ENCODE measurements around the gene QSOX2. TPM values are rescaled to one million over a fixed set of nuclear protein-coding genes. Genes with fewer than 3 reads are reported as not detected.

Gene QSOX2
- total RNA-seq, 1 experiment from 2014 or later = 34.6 TPM

DNA sequence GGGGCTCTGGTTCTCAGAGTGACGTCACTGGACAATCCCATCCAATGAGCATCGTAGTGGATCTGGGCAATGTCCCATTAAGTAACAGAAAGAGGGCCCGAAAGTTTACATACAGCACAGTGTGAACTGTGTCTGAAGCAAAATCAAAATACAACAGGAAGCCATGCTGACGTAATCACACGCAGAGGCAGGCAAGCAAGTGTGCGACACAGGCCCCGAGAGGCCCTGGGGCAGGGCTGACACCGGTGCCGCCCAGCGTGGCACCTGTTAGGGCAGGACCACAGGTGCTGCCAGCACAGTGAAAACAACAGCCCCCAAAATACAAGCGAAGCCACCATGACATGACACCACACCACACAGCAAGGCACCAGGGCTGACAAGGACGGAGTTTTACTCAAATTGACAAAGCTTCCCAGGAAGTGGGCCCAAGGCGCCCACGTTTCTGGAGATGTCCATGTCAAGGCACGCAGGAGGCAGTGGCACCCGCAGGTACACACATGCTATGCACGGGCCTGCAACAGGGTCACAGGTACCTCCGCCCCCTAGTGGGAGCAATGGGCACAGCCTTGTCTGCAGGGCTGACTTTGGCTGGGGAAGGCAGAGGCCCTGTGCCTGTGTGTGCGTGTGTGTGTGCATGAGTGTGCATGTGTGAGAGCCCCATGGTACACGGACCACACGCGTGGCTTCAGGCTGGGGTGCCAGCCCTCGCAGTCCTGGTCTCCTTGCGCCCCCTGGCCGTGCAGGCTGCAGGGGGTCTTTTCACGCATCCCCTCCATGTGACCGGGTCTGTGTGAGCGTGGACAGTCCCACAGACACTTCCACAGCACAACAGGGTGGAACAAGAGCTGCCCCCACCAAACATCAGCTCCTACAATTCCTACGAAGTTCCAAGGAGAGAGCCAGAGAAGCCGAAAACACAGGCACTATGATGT lies 19.6 kb downstream of the QSOX2 start:
- ChIA-PET CTCF (interaction anchor here (1.2 kb wide), 1 partner anchor 56 kb away, joined by 3 read pairs; no protein-coding TSS in a partner anchor), POLR2A (no interaction called here), RAD21 (ENCODE audit: low non-redundant PET in 1 of 2, low total read pairs in 2 of 2, uncharacterized antibody in 2 of 2, unreplicated experiment in 2 of 2) (no interaction called here)
- H3K9ac ChIP-seq (ENCODE audit: low read length) = no peak overlapping the region
- no TSS peak for BruUV-seq (replicated peaks)
- ATAC-seq (peak; percentile 85), DNase-seq (ENCODE audit: low read depth, low spot score) (peak; percentile 46)
- H3K4me1 ChIP-seq (ENCODE audit: control insufficient read depth in 1 of 2, insufficient read depth in 2 of 2, low read length in 2 of 2) = peaks cover 19 to 54% of the 10 kb centered on the region in 2 experiments
- no peaks in the 10 kb centered on the region for H3K9me2 ChIP-seq (ENCODE audit: insufficient read depth)
- no peak overlapping the region for H2AFZ ChIP-seq (ENCODE audit: low read depth, low read length, poor library complexity, severe bottlenecking)
- no peaks in the 10 kb centered on the region for H3K27me3 ChIP-seq (ENCODE audit: insufficient read depth, low read length)
- H3K36me3 ChIP-seq (ENCODE audit: control insufficient read depth in 1 of 2, insufficient read depth in 2 of 2, low read length in 2 of 2) = peaks cover 3 to 51% of the 10 kb centered on the region in 2 experiments; a peak in 3 of 4 replicates
- no peak overlapping the region for H3K27ac ChIP-seq (ENCODE audit: low read depth, low read length)
- H3K9me3 ChIP-seq (ENCODE audit: control insufficient read depth in 1 of 2, insufficient read depth in 1 of 2, low read depth in 1 of 2, low read length in 2 of 2) = no peaks in the 10 kb centered on the region
- H3K4me3 ChIP-seq (replicated peaks in 1 of 2; ENCODE audit: low read depth in 1 of 2, low read length in 2 of 2) = no peak overlapping the region
- intact Hi-C loops (cut with micrococcal nuclease) = loop anchor here (2.0 to 10.0 kb wide), 3 partner anchors 55 to 261 kb away; partner anchors contain the start of gene UBAC1
- peaks cover 100% of the 10 kb centered on the region for H3K79me2 ChIP-seq (ENCODE audit: insufficient read depth, low read length)
- no peak for TF ChIP-seq ZFX (IDR thresholded peaks at IDR 0.05)
- no peak for TF ChIP-seq CBX3 (IDR thresholded peaks at IDR 0.05; ENCODE audit: low read depth)
- no peak for TF ChIP-seq YY1 (IDR thresholded peaks at IDR 0.05; ENCODE audit: extremely low read depth, insufficient replicate concordance, low read depth, low read length)
- TF ChIP-seq FOSL1 (IDR thresholded peaks at IDR 0.05; ENCODE audit: low read depth) = no peak
- TF ChIP-seq POLR2A (IDR thresholded peaks at IDR 0.05; ENCODE audit: borderline replicate concordance, extremely low read depth, insufficient read depth, insufficient read length) = no peak
- TF ChIP-seq EZH2phosphoT487 (IDR thresholded peaks at IDR 0.05; ENCODE audit: borderline replicate concordance) = no peak
- TF ChIP-seq ZNF274 (IDR thresholded peaks at IDR 0.05; ENCODE audit: low read depth, low read length) = no peak
- peak; percentile 58 for TF ChIP-seq RAD21 (IDR thresholded peaks at IDR 0.05; ENCODE audit: low read depth)
- TF ChIP-seq, protein P1, sequence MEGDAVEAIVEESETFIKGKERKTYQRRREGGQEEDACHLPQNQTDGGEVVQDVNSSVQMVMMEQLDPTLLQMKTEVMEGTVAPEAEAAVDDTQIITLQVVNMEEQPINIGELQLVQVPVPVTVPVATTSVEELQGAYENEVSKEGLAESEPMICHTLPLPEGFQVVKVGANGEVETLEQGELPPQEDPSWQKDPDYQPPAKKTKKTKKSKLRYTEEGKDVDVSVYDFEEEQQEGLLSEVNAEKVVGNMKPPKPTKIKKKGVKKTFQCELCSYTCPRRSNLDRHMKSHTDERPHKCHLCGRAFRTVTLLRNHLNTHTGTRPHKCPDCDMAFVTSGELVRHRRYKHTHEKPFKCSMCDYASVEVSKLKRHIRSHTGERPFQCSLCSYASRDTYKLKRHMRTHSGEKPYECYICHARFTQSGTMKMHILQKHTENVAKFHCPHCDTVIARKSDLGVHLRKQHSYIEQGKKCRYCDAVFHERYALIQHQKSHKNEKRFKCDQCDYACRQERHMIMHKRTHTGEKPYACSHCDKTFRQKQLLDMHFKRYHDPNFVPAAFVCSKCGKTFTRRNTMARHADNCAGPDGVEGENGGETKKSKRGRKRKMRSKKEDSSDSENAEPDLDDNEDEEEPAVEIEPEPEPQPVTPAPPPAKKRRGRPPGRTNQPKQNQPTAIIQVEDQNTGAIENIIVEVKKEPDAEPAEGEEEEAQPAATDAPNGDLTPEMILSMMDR (IDR thresholded peaks at IDR 0.05 in 2 of 3, conservative IDR thresholded peaks at IDR 0.05 in 1 of 3; ENCODE audit: borderline replicate concordance in 1 of 3, insufficient read depth in 1 of 3, low read depth in 2 of 3, low read length in 2 of 3) = peak; percentile 69 to 96 (median 89); a peak in 5 of 6 replicates
- no peak for TF ChIP-seq SP1 (IDR thresholded peaks at IDR 0.05; ENCODE audit: low read depth)
- H4K20me1 ChIP-seq (ENCODE audit: insufficient read depth) = peaks cover 5% of the 10 kb centered on the region; the same call in 1 of the 2 replicates
- no peak overlapping the region for H3K4me2 ChIP-seq (ENCODE audit: low read length)
